ENCODE results near the gene CDKAL1. TPM values are rescaled to one million over a fixed set of nuclear protein-coding genes. Genes with fewer than 3 reads are reported as not detected.

The CDKAL1 gene
- total RNA-seq, 1 donor from 2014 or later = 47.6 TPM

- DNase-seq = no peak
Measured at GRCh38 chr6:21121636-21122136, 587.4 kb downstream of the CDKAL1 start.

- DNase-seq = no peak
Measured at GRCh38 chr6:21123507-21124436, 589.5 kb downstream of the CDKAL1 start.

DNA sequence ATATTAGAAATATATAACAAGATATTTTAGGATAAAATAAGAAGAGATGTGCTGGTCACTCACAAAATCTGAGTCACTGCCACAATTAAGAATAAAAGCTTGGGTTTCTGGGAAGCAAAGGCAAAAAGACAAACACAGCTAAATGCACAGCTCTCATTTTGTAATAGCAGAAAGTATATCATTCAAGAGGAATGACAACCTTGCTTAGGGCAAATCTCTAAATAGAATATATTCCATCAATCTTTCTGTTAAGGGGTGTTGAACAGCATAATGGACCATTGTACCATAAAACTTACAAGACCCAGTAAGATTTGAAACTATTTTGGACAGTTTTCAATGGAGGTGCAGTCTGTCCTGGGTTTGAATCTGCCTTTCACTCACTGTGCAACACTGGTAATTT, 594.3 kb downstream of the CDKAL1 start:
- DNase-seq = no peak

- no peak for DNase-seq
Measured at GRCh38 chr6:21131406-21131805, 597.1 kb downstream of the CDKAL1 start.

GRCh38 chr6:21132446-21132845, 598.2 kb downstream of the CDKAL1 start:
- no peak for DNase-seq

GRCh38 chr6:21132856-21133838, 598.9 kb downstream of the CDKAL1 start:
- no peak for DNase-seq

DNA sequence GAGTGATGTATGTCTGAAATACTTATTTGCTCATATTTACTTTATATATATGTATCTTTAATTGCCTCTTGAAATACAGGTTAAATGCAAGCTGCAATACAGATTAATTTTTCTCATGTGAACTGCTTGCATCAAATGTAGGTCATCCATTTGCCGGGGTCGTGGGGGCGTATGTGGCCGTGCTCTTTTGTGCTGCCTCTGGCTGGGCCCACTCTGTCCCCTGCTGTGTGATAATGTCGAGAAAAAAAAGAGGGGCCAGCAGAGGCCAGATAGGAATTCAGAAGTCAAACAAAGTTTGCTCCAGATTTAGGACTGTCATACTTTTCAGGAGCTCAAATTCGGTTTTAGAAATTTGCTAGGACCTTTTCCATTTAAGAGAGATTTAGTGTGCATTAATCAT, 599.6 kb downstream of the CDKAL1 start:
- no peak for DNase-seq

GRCh38 chr6:21134356-21134755, 600.1 kb downstream of the CDKAL1 start:
- DNase-seq = no peak

DNA sequence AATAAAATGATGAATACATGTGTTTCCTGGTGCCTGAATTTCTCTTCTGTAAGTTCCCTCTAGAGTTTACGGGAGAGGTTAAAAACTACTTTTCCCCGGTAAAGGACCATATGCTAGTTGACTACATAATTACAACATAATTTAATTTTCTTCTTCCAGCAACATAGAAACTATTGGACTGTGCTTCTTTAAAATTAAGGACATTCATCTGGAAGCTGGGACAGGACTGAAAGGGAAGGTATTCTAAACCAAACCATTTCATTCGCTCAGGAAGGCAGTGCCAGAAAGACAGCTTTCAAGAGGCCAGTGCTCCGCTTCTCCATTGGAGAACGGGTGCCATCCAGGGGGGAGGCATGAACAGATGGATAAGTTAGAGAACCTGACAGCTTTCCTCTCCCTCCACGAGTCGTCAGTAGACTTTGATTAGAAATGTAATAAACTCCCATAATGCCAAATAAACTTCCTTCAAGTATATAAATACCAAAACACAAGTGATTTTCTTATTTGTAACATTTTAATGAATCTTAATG, 601.3 kb downstream of the CDKAL1 start:
- DNase-seq = no peak

- DNase-seq = no peak
Measured at GRCh38 chr6:21137700-21138335, 603.6 kb downstream of the CDKAL1 start.

DNA sequence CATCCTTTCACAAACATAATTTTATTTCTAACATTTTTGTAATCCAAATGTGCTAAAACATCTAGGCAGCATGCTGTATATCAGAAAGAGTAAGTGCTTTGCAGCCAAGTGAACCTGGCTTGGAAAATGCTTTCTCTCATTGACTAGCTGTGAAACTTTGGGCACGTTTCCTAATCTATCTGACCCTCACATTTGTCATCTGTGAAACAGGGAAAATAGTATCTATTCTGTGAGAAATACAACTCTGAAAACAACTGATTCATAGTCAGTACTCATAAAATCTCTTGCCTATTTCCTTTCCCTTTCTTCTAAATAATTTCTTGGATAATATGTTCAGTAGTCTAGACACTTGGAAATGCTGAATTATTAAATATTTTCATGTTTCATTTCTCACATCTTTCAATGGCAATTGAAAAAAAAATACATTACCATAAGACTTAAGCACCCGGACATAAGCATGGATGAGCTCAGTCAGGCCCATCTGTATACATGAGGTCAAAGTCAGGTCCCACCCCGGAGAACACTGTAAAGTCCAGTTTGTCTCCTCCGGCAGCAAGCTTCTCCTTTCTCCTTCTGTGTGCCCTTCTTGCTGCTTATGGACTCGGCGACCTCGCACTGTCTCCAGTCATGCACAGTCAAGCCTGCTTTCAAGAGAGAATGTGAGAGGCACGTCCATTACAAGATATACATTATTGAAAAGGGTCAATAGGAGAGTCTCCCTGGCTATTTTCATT, 604.2 kb downstream of the CDKAL1 start:
- DNase-seq = no peak

- DNase-seq = no peak
Measured at GRCh38 chr6:21140966-21141365, 606.7 kb downstream of the CDKAL1 start.

DNA sequence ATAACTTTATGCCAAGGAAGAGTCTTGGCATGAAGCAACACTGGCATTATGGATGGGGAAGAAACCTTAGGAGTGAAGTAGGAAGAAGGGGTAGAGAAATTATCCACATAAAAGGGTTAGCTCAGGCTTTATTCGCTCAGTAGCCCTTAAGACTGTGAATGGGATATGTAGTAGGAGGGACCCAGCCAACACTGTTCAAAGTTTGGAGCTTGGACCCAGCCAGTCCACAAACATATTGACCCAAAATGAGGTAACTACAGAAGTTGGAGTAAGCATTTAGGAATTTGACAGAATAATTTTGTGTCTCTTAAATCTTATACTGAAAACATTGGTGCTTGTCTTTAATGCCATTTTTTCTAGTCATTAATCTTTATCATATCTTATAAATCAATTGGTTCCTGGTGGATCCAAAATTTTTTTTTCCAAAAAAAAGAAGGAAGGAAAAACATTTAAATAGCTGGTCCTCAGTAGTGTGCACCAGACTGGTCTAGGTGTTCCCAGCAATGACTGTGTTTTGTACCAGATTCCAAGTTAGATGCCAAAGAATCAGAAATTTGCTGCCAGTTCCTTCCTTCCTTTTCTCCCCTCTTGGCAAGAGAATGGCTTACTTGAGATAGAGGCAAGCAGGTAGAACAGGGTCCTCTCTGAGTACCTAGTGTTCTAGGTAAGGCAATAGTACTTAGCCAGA, 607.5 kb downstream of the CDKAL1 start:
- no peak for DNase-seq

GRCh38 chr6:21142741-21143140, 608.5 kb downstream of the CDKAL1 start:
- DNase-seq = no peak

GRCh38 chr6:21143645-21144044, 609.4 kb downstream of the CDKAL1 start:
- DNase-seq = no peak

DNA sequence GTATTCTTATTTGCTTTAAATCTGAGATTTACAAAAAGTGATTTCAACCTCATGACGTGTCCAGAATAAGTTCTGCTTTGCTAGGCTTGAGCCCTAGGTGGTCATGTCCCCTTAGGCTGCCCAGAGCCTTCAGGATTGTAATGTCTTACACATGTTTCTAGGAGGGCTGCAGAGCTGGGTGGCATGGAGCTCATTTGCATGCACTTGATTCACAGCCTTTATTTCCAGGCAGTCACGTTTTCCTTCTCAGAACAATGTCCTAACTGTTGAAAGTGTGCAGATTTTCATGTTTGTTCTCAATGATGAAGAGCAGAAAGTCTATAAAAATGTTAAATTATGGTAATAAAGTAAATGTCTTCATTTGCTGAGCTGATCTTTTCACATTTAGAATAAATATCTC, 610.7 kb downstream of the CDKAL1 start:
- no peak for DNase-seq

DNA sequence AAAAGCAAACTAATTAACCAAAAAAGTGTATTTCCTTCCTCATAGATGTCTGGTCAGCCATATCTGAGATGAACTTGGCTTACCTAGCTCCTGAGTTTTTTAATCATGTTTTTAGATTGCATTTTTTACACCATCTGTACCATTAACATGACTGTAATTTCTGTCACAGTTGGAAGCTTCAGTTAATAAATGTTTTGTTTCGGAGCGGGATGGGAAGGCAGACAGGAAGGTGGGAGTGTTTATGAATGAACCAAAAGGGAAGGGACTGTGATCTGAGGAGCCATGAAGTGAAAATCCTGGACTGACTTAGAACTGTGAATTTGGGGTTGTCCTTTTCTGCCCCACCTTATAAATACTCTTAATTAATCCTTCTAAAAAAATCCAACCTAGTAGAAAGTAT, 613.7 kb downstream of the CDKAL1 start:
- no peak for DNase-seq

DNA sequence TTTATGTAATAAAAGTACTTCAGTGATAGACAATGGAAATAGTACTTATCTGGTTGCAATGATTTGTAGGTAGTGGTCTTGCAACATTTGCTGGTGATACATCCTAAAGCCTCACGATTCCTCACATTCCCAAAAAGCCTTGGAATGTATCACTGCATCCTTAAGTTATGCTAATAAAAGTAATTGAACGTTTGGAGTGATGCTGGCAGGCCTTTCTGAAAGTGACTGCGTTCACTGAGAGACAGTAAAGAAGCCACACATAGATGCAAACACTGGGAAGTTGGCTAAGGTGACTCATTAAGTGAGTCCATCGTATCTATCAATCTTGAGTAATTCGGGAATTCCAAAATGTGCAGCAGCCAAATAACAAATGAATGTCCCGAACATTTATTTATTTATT, 615.2 kb downstream of the CDKAL1 start:
- no peak for DNase-seq

- no peak for DNase-seq
Measured at GRCh38 chr6:21150667-21151066, 616.4 kb downstream of the CDKAL1 start.

DNA sequence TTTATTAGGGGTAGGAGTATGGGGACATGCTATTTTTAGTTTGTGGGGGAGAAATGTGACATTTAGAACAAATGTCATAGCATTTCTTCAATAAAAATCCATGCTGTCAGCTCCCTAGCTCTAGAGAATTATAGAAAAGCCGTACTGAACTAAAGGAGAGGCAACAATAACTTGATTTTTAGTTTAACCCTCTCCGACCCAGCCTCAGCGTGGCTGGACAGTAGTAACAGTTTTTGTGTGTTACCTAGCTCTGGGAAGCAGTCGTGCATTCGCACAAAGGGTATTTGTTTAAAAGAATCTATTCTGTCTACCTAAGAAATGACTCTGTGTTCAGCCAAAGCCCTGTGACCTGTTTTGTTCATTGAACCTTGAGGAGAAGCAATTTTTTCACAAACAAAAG, 616.9 kb downstream of the CDKAL1 start:
- DNase-seq = no peak

GRCh38 chr6:21151530-21151929, 617.3 kb downstream of the CDKAL1 start:
- DNase-seq = no peak
